NB4 (cell line): ENCODE data around the gene INSYN2A.

Experiments
- DNase-seq: peaks from one replicate; pipeline ENCODE4 v3.0.0; 2010; ENCODE audit warnings: low read depth
- H3K4me3 ChIP-seq: one replicate; pipeline ENCODE4 v1.5.1; 2011; ENCODE audit warnings: mild to moderate bottlenecking, low read depth, low read length, moderate library complexity
- CTCF ChIP-seq: IDR thresholded peaks from one replicate; pipeline ENCODE4 v1.5.1; 2012; ENCODE audit warnings: low read depth, low read length
- MAX ChIP-seq: IDR thresholded peaks from 2 replicates; pipeline ENCODE4 v1.6.1; 2011; ENCODE audit warnings: low read depth, low read length
- MYC ChIP-seq: IDR thresholded peaks from 2 replicates; pipeline ENCODE4 v1.6.1; 2011; ENCODE audit warnings: low read depth, low read length
- POLR2A ChIP-seq: IDR thresholded peaks from 2 replicates; pipeline ENCODE4 v1.6.1; 2011; ENCODE audit warnings: mild to moderate bottlenecking; ENCODE audit not compliant: insufficient read length; ENCODE audit errors: extremely low read depth

The INSYN2A gene

GRCh38 chr10:127216786-127217185 is 20.4 kb upstream of the INSYN2A start:
- no peak overlapping the region for H3K4me3 ChIP-seq
- TF ChIP-seq CTCF (no peak), POLR2A (no peak), MYC (no peak), MAX (no peak)
- DNase-seq = no peak

GRCh38 chr10:127216274-127216673 is 19.9 kb upstream of the INSYN2A start:
- DNase-seq = no peak
- no peak for TF ChIP-seq MAX
- no peak for TF ChIP-seq POLR2A
- TF ChIP-seq MYC = no peak
- TF ChIP-seq CTCF = no peak
- no peak overlapping the region for H3K4me3 ChIP-seq

GRCh38 chr10:127215866-127216265 is 19.5 kb upstream of the INSYN2A start:
- H3K4me3 ChIP-seq = no peak overlapping the region
- DNase-seq = no peak
- no peak for TF ChIP-seq MAX
- no peak for TF ChIP-seq MYC
- TF ChIP-seq CTCF = no peak
- TF ChIP-seq POLR2A = no peak

- no peak overlapping the region for H3K4me3 ChIP-seq
- TF ChIP-seq CTCF = no peak
- TF ChIP-seq MAX = no peak
- TF ChIP-seq POLR2A = no peak
- TF ChIP-seq MYC = no peak
- no peak for DNase-seq
Observed at GRCh38 chr10:127210936-127211466, 14.6 kb upstream of the INSYN2A start.

- H3K4me3 ChIP-seq = no peak overlapping the region
- TF ChIP-seq MAX = no peak
- TF ChIP-seq POLR2A = no peak
- no peak for TF ChIP-seq CTCF
- no peak for TF ChIP-seq MYC
- DNase-seq = no peak
Observed at GRCh38 chr10:127207081-127207480, 10.7 kb upstream of the INSYN2A start.
